NB4 (cell line): Measurements from ENCODE around the gene RELL2.

Experiments
- MAX ChIP-seq: IDR thresholded peaks from 2 replicates; pipeline ENCODE4 v1.6.1; 2011; ENCODE audit warnings: low read depth, low read length
- MYC ChIP-seq: IDR thresholded peaks from 2 replicates; pipeline ENCODE4 v1.6.1; 2011; ENCODE audit warnings: low read depth, low read length
- POLR2A ChIP-seq: IDR thresholded peaks from 2 replicates; pipeline ENCODE4 v1.6.1; 2011; ENCODE audit warnings: mild to moderate bottlenecking; ENCODE audit not compliant: insufficient read length; ENCODE audit errors: extremely low read depth
- TF ChIP-seq, protein P1 (sequence below): IDR thresholded peaks from one replicate; pipeline ENCODE4 v1.5.1; 2012; ENCODE audit warnings: low read depth, low read length

DNA sequence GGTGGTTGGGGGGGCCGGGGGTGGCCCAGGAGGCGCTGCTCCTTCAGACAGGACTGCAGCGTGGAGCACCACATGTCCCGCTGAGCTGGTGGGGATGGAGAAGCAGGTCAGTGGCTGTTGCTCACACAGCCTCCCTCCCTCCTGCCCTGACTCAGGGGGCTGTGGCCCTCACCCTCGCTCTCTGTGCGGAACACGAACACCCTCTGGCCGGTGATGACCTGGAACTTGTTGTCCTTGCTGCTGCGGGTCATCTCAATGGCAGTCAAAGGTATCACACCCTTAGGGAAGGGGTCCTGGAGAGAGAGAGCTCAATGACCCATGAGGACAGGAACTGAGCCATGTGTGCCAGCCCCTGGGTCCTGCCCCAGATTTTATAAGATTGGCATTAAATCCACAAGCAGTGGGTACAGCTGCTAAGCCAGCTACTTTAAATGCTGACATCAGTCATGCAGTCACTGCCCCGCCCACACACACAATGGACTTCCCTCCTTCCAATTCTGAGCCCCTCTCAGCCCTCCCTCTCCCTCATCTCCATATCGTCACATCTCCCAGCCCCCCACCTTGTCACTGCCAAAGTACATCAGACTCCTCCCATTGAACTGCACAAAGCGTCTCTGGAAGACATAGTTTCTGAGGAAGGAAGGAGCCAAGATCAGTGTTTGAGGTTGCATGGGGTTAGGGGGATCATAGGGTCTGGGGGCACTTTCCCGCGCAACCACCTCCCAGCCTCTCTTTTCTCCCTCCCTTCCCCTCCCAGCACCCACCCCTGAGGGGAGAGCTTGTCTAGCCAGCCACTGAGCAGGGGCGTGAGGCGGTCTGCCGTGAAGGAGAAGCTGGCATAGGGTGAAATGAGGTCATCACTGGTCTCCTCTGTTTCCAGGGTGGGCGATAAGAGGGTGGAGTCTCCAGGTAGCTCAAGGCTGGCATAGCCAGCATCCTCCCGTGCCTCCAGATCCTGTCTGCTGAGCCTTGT, 36.3 kb downstream of the RELL2 start:
- TF ChIP-seq, protein P1, sequence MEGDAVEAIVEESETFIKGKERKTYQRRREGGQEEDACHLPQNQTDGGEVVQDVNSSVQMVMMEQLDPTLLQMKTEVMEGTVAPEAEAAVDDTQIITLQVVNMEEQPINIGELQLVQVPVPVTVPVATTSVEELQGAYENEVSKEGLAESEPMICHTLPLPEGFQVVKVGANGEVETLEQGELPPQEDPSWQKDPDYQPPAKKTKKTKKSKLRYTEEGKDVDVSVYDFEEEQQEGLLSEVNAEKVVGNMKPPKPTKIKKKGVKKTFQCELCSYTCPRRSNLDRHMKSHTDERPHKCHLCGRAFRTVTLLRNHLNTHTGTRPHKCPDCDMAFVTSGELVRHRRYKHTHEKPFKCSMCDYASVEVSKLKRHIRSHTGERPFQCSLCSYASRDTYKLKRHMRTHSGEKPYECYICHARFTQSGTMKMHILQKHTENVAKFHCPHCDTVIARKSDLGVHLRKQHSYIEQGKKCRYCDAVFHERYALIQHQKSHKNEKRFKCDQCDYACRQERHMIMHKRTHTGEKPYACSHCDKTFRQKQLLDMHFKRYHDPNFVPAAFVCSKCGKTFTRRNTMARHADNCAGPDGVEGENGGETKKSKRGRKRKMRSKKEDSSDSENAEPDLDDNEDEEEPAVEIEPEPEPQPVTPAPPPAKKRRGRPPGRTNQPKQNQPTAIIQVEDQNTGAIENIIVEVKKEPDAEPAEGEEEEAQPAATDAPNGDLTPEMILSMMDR: no peak
- TF ChIP-seq POLR2A: no peak
- TF ChIP-seq MAX: no peak
- no peak for TF ChIP-seq MYC
